Loucy (cell line): ENCODE results near the gene HLTF.

ENCODE experiments used
- CTCF ChIP-seq: fragments of 200-600 bp; sonication (generic); conservative IDR thresholded peaks from 2 replicates; pipeline ENCODE4 v1.5.1; 2014; ENCODE audit warnings: mild to moderate bottlenecking, antibody characterized with exemption, low read length
- EZH2phosphoT487 ChIP-seq: fragments of 200-600 bp; IDR thresholded peaks from 2 replicates; pipeline ENCODE4 v1.6.1; 2018; ENCODE audit warnings: antibody characterized with exemption, mild to moderate bottlenecking, moderate library complexity, borderline replicate concordance

- TF ChIP-seq CTCF (no peak), EZH2phosphoT487 (no peak)
Measured at GRCh38 chr3:149118724-149119123, 32.4 kb upstream of the HLTF start.
